GM23248 (cell line): ENCODE results near the gene PHKA2.

Source experiments
- EZH2 ChIP-seq: fragments of 200-600 bp; sonication (generic); IDR thresholded peaks from 2 replicates; pipeline ENCODE4 v1.6.1; 2018; ENCODE audit warnings: antibody characterized with exemption, mild to moderate bottlenecking; ENCODE audit not compliant: insufficient read depth, poor library complexity, severe bottlenecking
- EZH2phosphoT487 ChIP-seq: fragments of 200-600 bp; sonication (generic); IDR thresholded peaks from 2 replicates; pipeline ENCODE4 v1.6.1; 2018; ENCODE audit warnings: antibody characterized with exemption, moderate library complexity, mild to moderate bottlenecking, low read depth; ENCODE audit not compliant: insufficient read depth

- TF ChIP-seq EZH2 = no peak
- no peak for TF ChIP-seq EZH2phosphoT487
Measured at GRCh38 chrX:18985186-18985435, 1.2 kb upstream of the PHKA2 start.
